GM10248 (cell line): ENCODE measurements around the gene SEZ6L2.

Source experiments
- CTCF ChIA-PET: fragments of 300-600 bp; sonication (Branson Sonifier 250); formaldehyde crosslinking; extraction: SDS; loops from one replicate; lab custom pipeline; 2021; ENCODE audit warnings: antibody characterized with exemption; lab: Yijun Ruan, JAX
- POLR2A ChIA-PET: fragments of 350-650 bp; sonication (Branson Sonifier 250); formaldehyde crosslinking; extraction: SDS; loops from one replicate; lab custom pipeline; 2020; ENCODE audit warnings: antibody characterized with exemption; lab: Yijun Ruan, JAX
- DNase-seq: peaks from one replicate; pipeline ENCODE4 v3.0.0; 2012; ENCODE audit errors: extremely low spot score
- CTCF ChIP-seq: IDR thresholded peaks from 2 replicates; pipeline ENCODE4 v1.5.1; 2012; ENCODE audit warnings: mild to moderate bottlenecking, low read depth; ENCODE audit errors: extremely low read depth, missing control alignments, control extremely low read depth

Gene SEZ6L2

GRCh38 chr16:29862383-29862883 is 36.9 kb downstream of the SEZ6L2 start:
- ChIA-PET POLR2A (no interaction called here), CTCF (interaction anchor here (1.0 to 4.0 kb wide), 3 partner anchors 9 to 37 kb away, joined by 3 to 26 read pairs (median 6); partner anchors contain the start of gene SEZ6L2)
- no peak for DNase-seq
- peak; percentile 15 for TF ChIP-seq CTCF

- TF ChIP-seq CTCF, result no peak
- CTCF ChIA-PET, result interaction anchor here (1.4 to 4.0 kb wide), 2 partner anchors 11 to 15 kb away, joined by 4 to 26 read pairs; no protein-coding TSS in a partner anchor
- POLR2A ChIA-PET, result no interaction called here
- no peak for DNase-seq
Measured at GRCh38 chr16:29860218-29860617, 39.1 kb downstream of the SEZ6L2 start.

- TF ChIP-seq CTCF, result no peak
- ChIA-PET POLR2A (no interaction called here), CTCF (interaction anchor here (3.4 kb wide), 1 partner anchor 11 kb away, joined by 40 read pairs; no protein-coding TSS in a partner anchor)
- DNase-seq, result no peak
Measured at GRCh38 chr16:29858974-29859373, 40.4 kb downstream of the SEZ6L2 start.

- no peak for DNase-seq
- ChIA-PET POLR2A (interaction anchor here (0.7 kb wide), 1 partner anchor 12 kb away, joined by 6 read pairs; no protein-coding TSS in a partner anchor), CTCF (interaction anchor here (3.4 kb wide), 1 partner anchor 10 kb away, joined by 40 read pairs; no protein-coding TSS in a partner anchor)
- no peak for TF ChIP-seq CTCF
Measured at GRCh38 chr16:29858149-29858849, 41.1 kb downstream of the SEZ6L2 start.

GRCh38 chr16:29857133-29857760 is 42.1 kb downstream of the SEZ6L2 start:
- no peak for TF ChIP-seq CTCF
- no peak for DNase-seq
- ChIA-PET POLR2A (interaction anchor here (1.2 kb wide), 1 partner anchor 10 kb away, joined by 5 read pairs; no protein-coding TSS in a partner anchor), CTCF (interaction anchor here (3.4 kb wide), 1 partner anchor 9 kb away, joined by 40 read pairs; no protein-coding TSS in a partner anchor)

GRCh38 chr16:29854520-29855100 is 44.7 kb downstream of the SEZ6L2 start:
- ChIA-PET POLR2A (interaction anchor here (1.5 kb wide), 1 partner anchor 9 kb away, joined by 6 read pairs; the partner anchor contains the start of gene CDIPT), CTCF (no interaction called here)
- TF ChIP-seq CTCF, result no peak
- DNase-seq, result no peak
